NCI-H2196 treated with DMSO at 0.1 percent for 48 hours (cell line): Measurements from ENCODE around the gene AADACL2.
"Not testable (repeated sequence)": the region's sequence is repeated elsewhere in the genome, so short reads cannot be mapped to it uniquely, and the experiment has no call there.

Experiments
- DNase-seq: peaks from one replicate; lab custom pipeline; 2025; ENCODE audit not compliant: unreplicated experiment; lab: John Stamatoyannopoulos, UW

The AADACL2 gene

DNA sequence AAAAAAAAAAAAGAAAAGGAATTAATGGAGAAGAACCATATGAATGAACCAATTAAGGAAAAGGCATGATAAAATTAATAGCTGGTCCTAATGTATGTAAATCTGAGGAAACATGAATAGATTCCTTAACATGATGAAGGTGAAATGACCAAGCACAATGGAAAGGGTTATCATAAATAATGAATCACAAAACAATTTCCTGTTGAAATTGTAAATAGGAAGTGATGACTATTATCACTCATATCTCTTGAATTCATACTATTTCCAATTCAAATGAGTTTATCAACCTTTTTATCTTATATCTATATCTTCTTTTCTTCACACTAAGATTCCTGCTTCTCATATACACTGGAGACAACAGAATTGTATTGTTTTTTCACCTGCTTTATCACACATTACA is 32.0 kb downstream of the AADACL2 start:
- DNase-seq: no peak

DNA sequence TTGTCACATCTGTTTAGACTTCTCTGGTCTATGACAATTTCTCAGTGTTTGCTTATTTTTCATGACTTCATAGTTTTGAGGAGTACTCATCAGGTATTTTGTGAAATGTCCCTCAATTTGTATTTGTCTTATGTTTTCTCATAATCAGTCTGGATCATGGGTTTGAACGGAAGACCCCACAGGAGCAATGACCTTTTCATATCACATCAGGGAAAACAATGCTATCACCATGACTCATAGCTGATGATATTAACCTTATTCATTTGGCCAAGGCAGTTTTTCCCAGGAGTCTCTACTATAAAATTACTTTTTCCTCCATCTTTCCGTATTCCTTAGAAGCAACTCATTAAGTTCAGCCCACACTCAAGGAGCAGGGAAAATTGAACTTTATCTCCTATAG is 32.7 kb downstream of the AADACL2 start:
- DNase-seq: no peak

DNA sequence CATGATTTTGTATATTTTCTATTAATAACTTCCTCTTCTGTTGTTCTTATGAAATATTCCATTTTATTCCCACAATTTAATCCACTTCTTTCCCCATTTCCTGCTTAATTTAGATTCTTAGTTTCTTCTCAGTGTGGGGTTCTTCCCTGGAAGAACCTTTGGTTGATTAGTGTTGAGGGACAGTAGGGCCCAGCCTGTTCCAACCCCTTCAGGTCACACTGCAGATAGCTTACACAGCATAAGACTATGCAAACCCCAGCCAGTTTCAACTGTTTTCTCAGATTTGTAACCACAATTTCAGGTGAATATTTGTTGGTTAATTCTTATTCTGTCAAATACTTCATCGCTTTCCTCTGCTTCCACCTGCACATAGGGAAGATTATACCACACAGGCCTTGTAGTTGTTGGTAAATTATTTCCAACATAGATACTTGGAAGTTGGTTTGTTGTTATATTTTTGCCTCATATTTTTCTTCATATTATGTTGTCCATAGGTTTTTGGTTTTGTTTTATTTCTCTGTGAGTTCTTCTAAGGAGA is 34.7 kb downstream of the AADACL2 start:
- no peak for DNase-seq

DNA sequence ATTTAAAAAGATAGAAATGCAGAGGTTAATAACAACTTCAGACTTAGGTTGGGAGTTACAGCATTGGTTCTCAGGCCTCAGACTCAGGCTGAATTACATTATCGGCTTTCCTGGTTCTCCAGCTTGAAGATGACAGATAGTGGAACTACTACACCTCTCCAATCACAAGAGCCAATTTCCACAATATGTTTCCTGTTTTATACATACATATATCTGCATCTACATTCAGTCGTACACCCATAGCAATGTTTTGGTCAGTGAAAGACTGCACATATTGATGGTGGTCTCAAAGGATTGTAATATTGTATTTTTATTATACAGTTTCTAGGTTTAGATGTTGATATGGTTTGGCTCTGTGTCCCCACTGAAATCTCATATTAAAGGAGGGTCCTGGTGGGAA is 35.4 kb downstream of the AADACL2 start:
- no peak for DNase-seq

DNA sequence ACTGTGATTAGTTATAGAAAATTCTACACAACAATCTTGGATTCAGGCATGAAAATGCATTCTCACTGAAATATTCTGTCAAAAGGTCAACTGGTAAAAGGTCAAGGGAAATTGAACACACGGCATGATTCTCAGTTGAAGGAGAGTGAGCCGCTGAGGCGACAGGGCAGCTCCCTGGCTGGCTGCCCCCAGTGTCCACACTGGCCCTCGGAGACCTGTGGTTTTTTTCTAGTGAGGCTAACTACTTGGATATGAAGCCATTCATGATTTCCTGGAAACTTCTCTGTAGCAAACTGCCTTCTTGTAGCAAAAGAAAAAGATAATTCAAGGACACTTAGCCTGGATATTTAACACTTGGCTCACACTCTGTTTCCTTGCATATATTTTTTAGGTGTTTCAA is 37.2 kb downstream of the AADACL2 start:
- peak; percentile 58 for DNase-seq

DNA sequence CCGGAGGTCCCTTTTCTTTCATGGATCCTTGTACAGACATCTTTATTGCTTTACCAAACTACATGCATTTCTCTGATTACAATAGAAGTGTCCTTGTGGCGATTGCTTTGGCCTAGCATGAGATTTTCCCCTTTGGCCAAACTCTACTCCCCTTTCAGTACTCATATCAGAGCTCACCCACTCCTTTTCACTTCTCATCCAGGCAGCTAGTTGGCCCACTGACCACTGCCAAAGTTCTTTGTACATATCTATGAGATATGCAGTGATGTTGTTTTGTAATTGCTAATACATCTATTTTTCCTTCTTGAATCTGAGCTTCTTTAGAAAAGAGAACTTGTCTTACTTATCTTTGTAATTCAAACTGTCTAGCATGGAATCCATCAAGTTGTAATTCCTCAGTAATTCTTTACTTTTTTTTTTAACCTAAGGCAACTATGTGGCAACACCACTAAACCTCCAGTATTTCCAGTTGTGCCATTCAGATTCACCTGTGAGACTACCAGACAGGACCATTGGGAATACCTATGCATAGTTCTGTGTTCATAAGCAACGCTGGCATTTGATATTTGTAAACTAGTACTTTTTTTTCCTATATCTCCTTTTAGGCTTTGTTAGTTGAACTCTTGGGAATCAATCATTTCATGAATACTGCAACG is 39.2 kb downstream of the AADACL2 start:
- no peak for DNase-seq

DNA sequence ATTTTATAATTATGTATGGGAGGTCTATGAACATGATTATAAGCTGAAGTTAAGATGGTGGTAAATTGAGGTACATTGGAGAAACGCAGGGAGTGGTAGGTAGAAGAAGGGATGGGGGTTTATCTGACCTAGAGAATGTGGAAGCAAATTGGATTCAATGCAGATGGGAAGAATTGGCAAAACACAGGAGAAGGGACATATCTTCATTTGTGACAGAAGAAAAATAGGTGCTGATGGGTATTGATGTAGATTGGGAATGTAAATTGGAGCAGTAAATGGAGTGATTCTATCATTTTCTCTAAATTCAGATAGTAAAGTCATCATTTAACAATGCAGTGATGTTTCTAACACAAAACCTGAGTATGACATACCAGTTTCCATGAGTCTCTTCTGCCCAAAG is 40.5 kb downstream of the AADACL2 start:
- DNase-seq: no peak

DNA sequence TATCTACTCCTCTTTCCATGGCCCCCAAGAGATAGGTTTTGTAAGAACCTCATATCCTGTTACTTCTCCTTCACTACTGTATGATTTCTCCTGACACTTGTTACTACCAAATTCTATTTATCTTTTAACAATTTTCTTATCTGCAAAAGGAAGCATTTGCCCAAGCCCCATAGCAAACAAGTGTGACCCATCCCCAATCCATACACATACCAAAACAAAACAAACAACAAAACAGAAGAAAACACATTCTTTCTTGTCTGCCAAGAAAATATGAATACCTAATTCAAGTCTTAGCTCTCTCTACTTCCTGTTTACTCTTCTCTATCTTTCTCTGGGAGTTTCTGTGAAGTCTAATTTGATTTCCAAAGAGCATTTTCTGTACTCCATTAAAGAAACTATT is 41.2 kb downstream of the AADACL2 start:
- DNase-seq: no peak

DNA sequence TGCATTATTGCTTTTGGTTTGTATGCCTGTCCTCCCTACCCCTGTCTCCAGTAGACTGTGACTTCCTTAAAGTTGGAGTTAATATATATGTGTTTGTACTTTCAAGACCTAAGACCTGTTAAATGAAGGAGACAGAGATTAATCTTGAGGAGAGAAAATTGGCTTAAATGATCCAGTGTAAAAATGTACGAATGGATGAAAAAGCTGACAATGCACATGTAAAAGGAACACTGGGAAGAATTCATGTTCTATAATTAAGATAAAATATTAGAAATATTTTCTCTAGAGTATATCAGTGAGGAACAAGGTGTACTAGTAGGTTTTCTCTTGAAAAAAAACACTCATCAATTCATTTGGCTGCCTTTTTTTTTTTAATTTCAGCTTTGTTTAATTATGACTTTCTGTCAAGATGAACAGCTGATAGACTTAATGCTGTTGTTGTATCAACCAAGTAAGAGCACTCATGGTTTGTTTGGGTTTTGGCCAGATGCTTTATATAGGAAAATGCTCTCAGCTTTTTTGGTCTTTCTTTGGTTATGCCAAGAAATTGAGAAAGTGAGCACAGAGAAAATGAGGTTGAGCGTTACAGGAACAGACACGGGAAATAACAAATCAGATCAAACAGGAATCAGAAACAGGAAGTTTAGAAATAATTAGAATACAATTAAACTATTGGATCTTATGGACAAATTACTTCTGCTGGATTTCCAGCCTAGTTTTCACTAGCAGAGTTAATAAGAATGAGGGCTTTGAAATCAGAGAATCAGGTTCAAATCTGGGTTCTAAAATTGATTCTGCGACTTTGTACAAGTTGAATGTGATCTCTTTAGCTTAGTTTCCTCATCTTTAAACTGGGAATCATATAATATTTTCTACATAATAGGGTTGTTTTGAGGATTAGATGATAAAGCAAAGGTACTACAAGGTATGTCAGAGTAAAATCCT is 41.9 kb downstream of the AADACL2 start:
- no peak for DNase-seq

DNA sequence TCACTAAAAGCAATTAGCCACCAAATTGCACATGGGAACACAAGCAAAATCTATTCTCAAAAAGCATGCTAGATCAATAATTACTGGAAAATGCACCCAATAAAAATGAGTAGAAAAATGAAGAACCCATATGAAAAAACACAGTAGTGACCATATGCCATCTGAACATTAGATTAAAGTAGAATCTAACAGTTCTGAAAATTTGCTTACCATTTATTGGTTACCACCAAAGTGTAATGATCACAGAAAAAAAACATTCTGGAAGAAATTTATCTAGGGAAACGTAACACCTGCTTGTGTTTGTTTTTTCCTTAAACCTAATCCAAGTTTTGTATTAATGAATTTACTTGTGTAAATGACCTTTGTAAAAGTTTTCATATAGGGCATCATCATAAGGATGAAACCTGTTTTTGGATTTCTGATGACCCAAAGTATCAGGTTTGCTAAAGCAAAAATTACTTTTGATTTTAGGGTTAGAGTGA is 42.6 kb downstream of the AADACL2 start:
- DNase-seq: no peak

DNA sequence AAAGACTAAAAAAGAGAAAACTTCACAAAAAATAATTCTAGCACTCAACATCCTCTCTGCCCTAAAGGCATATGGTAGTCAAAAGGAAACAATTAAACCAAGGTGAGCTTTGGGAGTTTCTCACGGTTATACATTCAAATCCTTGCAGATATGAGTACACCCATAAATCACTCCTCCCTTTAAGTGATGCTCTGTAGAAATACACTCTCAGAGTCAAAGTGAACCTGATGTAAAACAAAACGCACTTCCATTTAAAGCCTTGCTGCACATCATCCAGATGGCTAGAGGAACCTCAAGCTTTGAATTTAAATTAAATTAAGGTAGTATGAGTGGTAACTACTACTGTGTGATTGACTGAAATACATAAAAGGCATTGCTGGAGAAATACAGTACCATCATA is 44.2 kb downstream of the AADACL2 start:
- DNase-seq: no peak

DNA sequence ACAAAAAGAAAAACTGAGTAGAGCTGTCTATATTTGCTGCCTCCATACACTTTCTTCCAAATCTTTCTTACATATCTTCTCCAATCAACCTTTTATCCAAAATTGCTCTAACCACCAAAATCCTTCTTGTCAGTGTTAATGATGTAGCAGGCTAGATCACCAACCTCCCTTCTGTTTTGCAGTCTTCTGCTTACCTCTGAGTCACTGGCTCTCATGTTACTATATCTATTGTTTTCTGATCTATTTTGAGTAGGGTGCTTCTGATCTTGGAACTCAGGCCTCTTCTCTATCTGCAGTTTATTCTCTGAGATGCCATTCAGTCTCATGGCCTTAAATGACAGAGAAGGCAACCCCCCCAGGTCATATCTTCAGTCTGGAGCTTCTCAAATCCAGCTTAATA is 53.9 kb downstream of the AADACL2 start:
- peak; percentile 19 for DNase-seq

DNA sequence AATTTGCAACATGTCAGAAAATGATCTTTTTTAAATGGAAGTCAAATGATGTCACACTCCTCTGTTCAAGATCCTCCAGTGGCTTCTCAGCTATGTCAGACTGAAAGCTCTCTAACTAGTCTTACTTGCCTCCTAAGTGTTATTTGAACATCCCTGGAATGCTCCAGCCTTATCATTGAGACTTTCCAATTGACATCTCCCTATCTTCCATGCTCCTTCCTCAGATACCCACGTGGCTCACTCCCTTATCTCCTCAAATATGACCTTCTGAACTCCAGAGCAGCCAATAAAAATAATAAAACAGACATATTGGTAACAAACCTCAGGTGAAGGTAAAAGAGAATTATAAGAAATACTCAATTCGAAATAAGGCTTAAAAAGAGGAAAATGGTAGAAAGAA is 54.7 kb downstream of the AADACL2 start:
- DNase-seq: no peak

DNA sequence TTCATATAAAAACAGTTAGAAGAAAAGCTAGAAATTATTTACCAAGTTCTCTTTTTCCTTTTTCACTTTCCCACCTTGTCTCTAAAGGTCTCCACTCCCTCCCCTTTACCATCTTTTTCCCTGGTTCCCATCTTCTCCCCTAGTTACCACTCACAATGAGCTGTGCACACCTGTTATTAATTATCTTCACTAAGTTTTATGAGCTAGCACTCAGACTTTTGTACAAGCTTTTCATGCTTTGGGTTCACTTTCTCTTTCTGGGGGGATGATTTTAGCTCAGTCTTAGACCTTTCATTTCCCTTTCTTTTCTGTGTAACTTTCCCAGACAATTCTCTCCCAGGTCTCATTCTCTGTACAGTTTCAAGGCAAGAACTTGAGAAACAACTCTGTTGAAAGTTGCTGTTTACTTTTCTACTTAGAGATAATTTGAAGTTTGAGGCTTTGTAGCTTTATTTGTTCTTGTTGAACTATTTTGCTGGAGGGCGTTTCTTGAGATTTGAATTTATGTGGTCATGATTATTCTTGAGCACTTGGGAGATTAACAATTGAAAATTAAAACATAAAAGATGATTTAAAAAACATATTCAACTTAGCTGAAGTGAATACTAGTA is 56.2 kb downstream of the AADACL2 start:
- DNase-seq: no peak

DNA sequence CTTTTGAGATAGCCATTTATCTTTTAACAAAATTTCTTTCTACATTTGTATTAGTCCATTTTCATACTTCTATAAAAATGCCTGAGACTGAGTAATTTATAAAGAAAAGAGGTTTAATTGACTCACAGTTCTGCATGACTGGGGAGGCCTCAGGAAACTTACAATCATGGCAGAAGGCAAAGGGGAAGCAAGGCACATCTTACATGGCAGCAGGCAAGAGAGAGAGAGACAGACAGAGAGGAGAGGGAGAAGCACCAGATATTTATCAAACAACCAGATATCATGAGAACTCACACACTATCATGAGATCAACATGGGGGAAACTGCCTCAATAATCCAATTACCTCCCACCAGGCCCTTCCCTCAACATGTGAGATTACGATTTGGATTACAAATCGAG is 57.0 kb downstream of the AADACL2 start:
- not testable (repeated sequence) for DNase-seq

DNA sequence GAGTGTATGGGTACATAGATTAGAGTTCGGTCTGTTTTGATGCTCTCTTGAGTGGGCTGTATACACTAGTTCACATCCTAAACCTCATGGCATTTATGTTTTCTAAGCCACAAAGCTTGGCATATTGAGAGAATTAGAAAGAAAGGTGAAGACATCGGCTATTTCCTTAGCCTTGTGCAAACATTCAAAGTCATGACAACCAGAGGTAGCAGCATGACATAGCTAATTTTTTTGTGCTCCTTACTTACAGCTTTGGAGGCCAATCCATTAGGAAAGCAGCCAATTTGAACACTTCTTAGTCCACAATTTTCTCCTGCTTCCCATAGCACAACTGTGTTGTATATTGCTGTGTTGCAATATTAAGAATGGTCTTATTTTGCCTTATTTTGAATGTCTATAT is 58.7 kb downstream of the AADACL2 start:
- DNase-seq: no peak

DNA sequence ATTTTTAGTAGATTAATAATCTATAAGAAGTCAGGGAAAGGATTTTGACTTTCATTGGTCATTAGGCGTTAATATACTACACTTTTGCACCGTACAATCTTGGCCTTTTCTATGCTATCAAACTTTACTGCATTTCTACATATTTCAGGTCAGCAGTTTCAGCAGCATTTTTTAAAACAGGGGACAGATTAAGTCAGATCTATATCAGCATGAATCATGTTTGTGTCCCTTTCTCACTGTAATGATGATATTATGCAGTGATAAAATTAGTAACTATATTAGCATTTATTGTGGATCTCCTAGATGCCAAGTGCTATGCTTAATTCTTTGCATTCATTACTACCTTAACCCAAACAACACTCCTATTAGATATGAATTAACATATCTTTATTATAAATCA is 59.9 kb downstream of the AADACL2 start:
- no peak for DNase-seq

DNA sequence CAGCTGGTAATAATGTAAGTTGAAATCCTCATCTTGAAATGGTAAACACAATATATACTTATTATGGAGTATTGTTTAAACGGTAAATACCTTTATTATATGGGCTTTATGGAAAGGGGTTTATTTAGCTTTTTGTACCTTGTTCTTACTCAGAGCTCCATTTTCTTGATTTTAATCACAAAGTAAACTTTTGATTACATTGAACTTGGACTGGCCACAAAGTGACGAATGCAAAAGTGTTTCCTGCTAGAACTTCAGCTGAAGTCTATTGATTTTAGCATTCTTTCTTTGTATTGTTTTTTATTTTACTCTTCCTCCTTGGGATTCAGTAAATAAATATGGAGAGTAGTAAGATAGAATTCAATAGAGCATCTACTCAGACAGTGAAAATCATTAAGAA is 60.4 kb downstream of the AADACL2 start:
- DNase-seq: no peak

DNA sequence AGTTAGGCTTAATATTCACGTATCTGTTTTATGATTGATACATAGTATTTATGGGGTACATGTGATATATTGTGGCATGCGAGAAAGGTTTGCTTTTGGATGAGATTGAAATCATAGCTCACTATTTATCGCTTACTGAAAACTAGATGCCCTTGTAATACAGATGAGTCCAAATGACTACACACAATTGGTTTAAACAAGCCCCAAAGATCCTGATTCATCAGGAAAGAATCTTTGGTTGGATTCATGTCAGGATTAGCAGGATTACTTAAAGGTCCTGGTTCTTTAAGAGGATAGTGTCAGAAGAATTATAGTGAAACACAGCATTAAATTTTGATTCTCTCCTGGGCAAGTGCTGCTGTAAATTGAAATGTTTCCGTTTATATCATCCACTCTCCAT is 61.5 kb downstream of the AADACL2 start:
- no peak for DNase-seq

DNA sequence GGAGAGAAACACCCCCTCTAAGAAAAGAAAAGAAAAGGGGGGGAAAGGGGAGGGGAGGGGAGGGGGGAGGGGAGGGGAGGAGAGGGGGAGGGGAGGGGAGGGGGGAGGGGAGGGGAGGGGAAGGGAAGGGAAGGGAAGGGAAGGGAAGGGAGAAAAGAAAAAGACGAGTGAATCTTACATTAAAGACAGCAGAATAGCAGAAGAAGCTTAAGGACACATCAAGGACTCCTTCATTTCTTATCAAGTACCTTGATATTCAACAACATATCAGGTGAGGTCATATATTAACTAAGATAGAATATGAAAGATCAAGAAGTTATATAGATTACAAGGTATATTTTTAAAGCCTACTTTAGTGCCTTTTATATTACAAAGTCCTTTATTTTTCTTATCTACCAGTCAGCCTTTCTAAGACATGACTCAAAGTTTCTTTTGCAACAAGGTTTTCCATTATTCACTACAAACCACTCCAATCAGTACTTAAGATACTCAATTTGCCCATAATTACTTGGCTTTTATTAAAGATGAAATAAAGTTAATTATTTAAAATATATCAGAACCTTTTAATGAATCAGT is 62.5 kb downstream of the AADACL2 start:
- no peak for DNase-seq

DNA sequence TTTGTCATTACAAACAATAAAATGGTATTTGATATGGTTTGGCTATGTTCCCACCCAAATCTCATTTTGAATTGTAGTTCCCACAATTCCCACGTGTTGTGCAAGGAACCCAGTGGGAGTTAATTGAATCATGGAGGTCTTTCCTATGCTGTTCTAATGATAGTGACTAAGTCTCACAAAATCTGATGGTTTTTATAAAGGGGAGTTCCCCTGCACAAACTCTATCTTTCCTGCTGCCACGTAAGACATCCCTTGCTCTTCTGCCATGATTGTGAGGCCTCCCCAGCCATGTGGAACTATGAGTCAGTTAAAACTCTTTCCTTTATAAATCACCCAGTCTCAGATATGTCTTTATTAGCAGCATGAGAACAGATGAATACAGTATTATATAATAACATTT is 64.7 kb downstream of the AADACL2 start:
- DNase-seq: no peak
